ENCODE results near the gene PLCB1.

- TF ChIP-seq CTCF (conservative IDR thresholded peaks at IDR 0.05; ENCODE audit: low read length): no peak
- no peak for TF ChIP-seq EZH2phosphoT487 (IDR thresholded peaks at IDR 0.05; ENCODE audit: borderline replicate concordance)
Measured at GRCh38 chr20:8355453-8355852, 223.4 kb downstream of the PLCB1 start.
